Kidney epithelial cell (primary cell): Measurements from ENCODE around the gene TEPSIN. TPM values are rescaled to one million over a fixed set of nuclear protein-coding genes. Genes with fewer than 3 reads are reported as not detected.

Source experiments
- DNase-seq: peaks from one replicate; pipeline ENCODE4 v3.0.0-alpha.2; 2010; ENCODE audit warnings: low read depth
- H3K27me3 ChIP-seq: 2 replicates; pipeline ENCODE4 v1.6.0; 2011; ENCODE audit warnings: low read length; ENCODE audit not compliant: control insufficient read depth, insufficient read depth
- H3K36me3 ChIP-seq: 2 replicates; pipeline ENCODE4 v1.5.1; 2011; ENCODE audit warnings: low read length; ENCODE audit not compliant: control insufficient read depth, insufficient read depth
- H3K4me3 ChIP-seq: 2 replicates; pipeline ENCODE4 v1.5.1; 2011; ENCODE audit warnings: low read depth, mild to moderate bottlenecking, control low read depth, low read length
- CTCF ChIP-seq: IDR thresholded peaks from 2 replicates; pipeline ENCODE4 v1.5.1; 2011; ENCODE audit warnings: mild to moderate bottlenecking, moderate library complexity, low read length, control low read depth, inconsistent platforms; ENCODE audit not compliant: insufficient read depth, poor library complexity, severe bottlenecking
- total RNA-seq: library from RNA; depleted of rRNA; stranded (reverse); fragments of >200 nt; gene quantifications from 2 replicates; pipeline ENCODE4 v1.2.3, GENCODE V29; 2015

The TEPSIN gene
- total RNA-seq, 1 donor from 2014 or later: 17.0 TPM

GRCh38 chr17:81183316-81183715 is 55.5 kb downstream of the TEPSIN start:
- no peak for DNase-seq
- no peak for TF ChIP-seq CTCF
- no peak overlapping the region for H3K4me3 ChIP-seq
- no peaks in the 10 kb centered on the region for H3K36me3 ChIP-seq
- H3K27me3 ChIP-seq: peaks cover 20% of the 10 kb centered on the region

GRCh38 chr17:81182596-81182995 is 56.3 kb downstream of the TEPSIN start:
- no peak for TF ChIP-seq CTCF
- Histone ChIP-seq H3K27me3 (peaks cover 20% of the 10 kb centered on the region), H3K4me3 (no peak overlapping the region), H3K36me3 (no peaks in the 10 kb centered on the region)
- DNase-seq: no peak

- TF ChIP-seq CTCF: no peak
- DNase-seq: no peak
- Histone ChIP-seq H3K4me3 (no peak overlapping the region), H3K36me3 (no peaks in the 10 kb centered on the region), H3K27me3 (peaks cover 20% of the 10 kb centered on the region)
Observed at GRCh38 chr17:81181811-81182185, 57.1 kb downstream of the TEPSIN start.

- TF ChIP-seq CTCF: no peak
- no peak overlapping the region for H3K4me3 ChIP-seq
- no peaks in the 10 kb centered on the region for H3K36me3 ChIP-seq
- peaks cover 20% of the 10 kb centered on the region for H3K27me3 ChIP-seq
- DNase-seq: no peak
Observed at GRCh38 chr17:81180836-81181810, 57.7 kb downstream of the TEPSIN start.

GRCh38 chr17:81179861-81180260 is 59.0 kb downstream of the TEPSIN start:
- peaks cover 19% of the 10 kb centered on the region for H3K27me3 ChIP-seq
- no peak for TF ChIP-seq CTCF
- H3K4me3 ChIP-seq: no peak overlapping the region
- no peak for DNase-seq
- H3K36me3 ChIP-seq: no peaks in the 10 kb centered on the region
